Astrocyte (in vitro differentiated cells and primary cell): ENCODE results near the gene CST2. TPM values are rescaled to one million over a fixed set of nuclear protein-coding genes. Genes with fewer than 3 reads are reported as not detected.
"Not testable (repeated sequence)": the region's sequence is repeated elsewhere in the genome, so short reads cannot be mapped to it uniquely, and the experiment has no call there.

ENCODE experiments used
- DNase-seq: peaks from one replicate; pipeline ENCODE4 v3.0.0-alpha.2; 2010; ENCODE audit warnings: low read depth
- FAIRE-seq: peaks from 2 replicates; lab custom pipeline; 2011; peaks lifted over from hg19 to GRCh38; lab: Jason Lieb, UNC
- H2AFZ ChIP-seq: 2 replicates; pipeline ENCODE4 v1.6.0; 2012; ENCODE audit warnings: low read depth, low read length, inconsistent platforms
- H3K27ac ChIP-seq: 2 replicates; pipeline ENCODE4 v1.5.1; 2011; ENCODE audit warnings: low read depth, low read length, inconsistent platforms
- H3K27me3 ChIP-seq: 2 replicates; pipeline ENCODE4 v1.6.0; 2011; ENCODE audit warnings: low read length, inconsistent platforms; ENCODE audit not compliant: insufficient read depth
- H3K36me3 ChIP-seq: 2 replicates; pipeline ENCODE4 v1.5.1; 2011; ENCODE audit warnings: low read length, inconsistent platforms; ENCODE audit not compliant: insufficient read depth
- H3K4me1 ChIP-seq: 2 replicates; pipeline ENCODE4 v1.5.1; 2011; ENCODE audit warnings: low read length, inconsistent platforms; ENCODE audit not compliant: insufficient read depth
- H3K4me2 ChIP-seq: 2 replicates; pipeline ENCODE4 v1.6.0; 2012; ENCODE audit warnings: low read length, inconsistent platforms
- H3K4me3 ChIP-seq: 2 replicates; pipeline ENCODE4 v1.5.1; 2011; ENCODE audit warnings: low read depth, mild to moderate bottlenecking, low read length, inconsistent platforms; ENCODE audit not compliant: insufficient read depth
- H3K79me2 ChIP-seq: 2 replicates; pipeline ENCODE4 v1.6.0; 2012; ENCODE audit warnings: mild to moderate bottlenecking, low read length, inconsistent platforms; ENCODE audit not compliant: insufficient read depth
- H3K9ac ChIP-seq: 2 replicates; pipeline ENCODE4 v1.6.0; 2012; ENCODE audit warnings: mild to moderate bottlenecking, low read length, inconsistent platforms
- H3K9me3 ChIP-seq: 2 replicates; pipeline ENCODE4 v1.5.1; 2012; ENCODE audit warnings: low read depth, mild to moderate bottlenecking, low read length, inconsistent platforms; ENCODE audit not compliant: insufficient read depth
- H4K20me1 ChIP-seq: 2 replicates; pipeline ENCODE4 v1.6.0; 2012; ENCODE audit warnings: low read length, inconsistent platforms; ENCODE audit not compliant: insufficient read depth
- H3K27ac Mint-ChIP-seq: one replicate; pipeline ENCODE4 v1.8.0; 2021; ENCODE audit warnings: mild to moderate bottlenecking, mixed read lengths; ENCODE audit not compliant: unreplicated experiment
- H3K27me3 Mint-ChIP-seq: one replicate; pipeline ENCODE4 v1.8.0; 2021; ENCODE audit warnings: low read depth, mixed read lengths; ENCODE audit not compliant: unreplicated experiment
- H3K36me3 Mint-ChIP-seq: one replicate; pipeline ENCODE4 v1.8.0; 2021; ENCODE audit warnings: low read depth, mixed read lengths; ENCODE audit not compliant: unreplicated experiment
- H3K4me1 Mint-ChIP-seq: one replicate; pipeline ENCODE4 v1.8.0; 2021; ENCODE audit warnings: low read depth, mixed read lengths; ENCODE audit not compliant: unreplicated experiment
- H3K4me3 Mint-ChIP-seq: one replicate; pipeline ENCODE4 v1.8.0; 2021; ENCODE audit warnings: mild to moderate bottlenecking, moderate library complexity, mixed read lengths; ENCODE audit not compliant: unreplicated experiment
- H3K9me3 Mint-ChIP-seq: one replicate; pipeline ENCODE4 v1.8.0; 2021; ENCODE audit warnings: mild to moderate bottlenecking, mixed read lengths; ENCODE audit not compliant: unreplicated experiment
- EZH2 ChIP-seq: IDR thresholded peaks from 2 replicates; pipeline ENCODE4 v1.6.1; 2012; ENCODE audit warnings: mild to moderate bottlenecking, low read length, inconsistent platforms; ENCODE audit not compliant: insufficient read depth
- total RNA-seq: library from RNA; stranded (reverse); gene quantifications from 2 replicates; pipeline ENCODE4 v1.2.1, GENCODE V29; 2021
- TF ChIP-seq, protein P1 (sequence below): IDR thresholded peaks from 2 replicates; pipeline ENCODE4 v1.5.1; 2011; ENCODE audit warnings: low read depth, mild to moderate bottlenecking, inconsistent platforms, low read length, moderate library complexity; ENCODE audit not compliant: insufficient read depth

CST2 gene
- total RNA-seq, 1 donor from 2014 or later = 1.7 TPM

DNA sequence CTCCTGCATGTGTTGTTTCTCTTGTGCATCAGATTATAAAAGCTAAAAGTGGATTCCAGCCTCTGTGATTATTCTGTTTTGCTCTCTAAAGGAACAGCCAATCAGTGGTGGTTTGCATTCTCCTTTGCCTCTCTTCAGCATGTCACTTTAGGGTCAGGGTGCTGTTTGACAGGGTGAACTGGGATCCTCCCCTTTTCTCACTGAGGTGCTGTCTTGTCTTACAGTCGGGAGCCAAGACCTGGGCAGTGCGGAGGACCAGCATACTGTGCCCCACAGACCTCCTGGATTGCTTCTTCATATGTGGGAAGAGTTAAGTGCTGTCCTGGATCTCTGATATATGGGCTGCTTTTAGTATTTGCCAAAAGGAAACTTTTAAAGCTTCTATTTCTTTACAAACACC lies 15.2 kb upstream of the CST2 start:
- Histone ChIP-seq H3K27ac (no peak overlapping the region), H3K9me3 (no peaks in the 10 kb centered on the region), H3K36me3 (no peaks in the 10 kb centered on the region), H2AFZ (no peak overlapping the region), H3K79me2 (no peaks in the 10 kb centered on the region), H3K4me3 (no peak overlapping the region), H4K20me1 (no peaks in the 10 kb centered on the region), H3K4me1 (no peaks in the 10 kb centered on the region), H3K4me2 (no peak overlapping the region), H3K27me3 (no peaks in the 10 kb centered on the region), H3K9ac (no peak overlapping the region)
- Mint-ChIP-seq H3K4me3 (no peak overlapping the region), H3K4me1 (no peaks in the 10 kb centered on the region), H3K36me3 (no peaks in the 10 kb centered on the region), H3K9me3 (peaks cover 7% of the 10 kb centered on the region), H3K27me3 (peaks cover 24% of the 10 kb centered on the region), H3K27ac (no peak overlapping the region)
- TF ChIP-seq EZH2 = no peak
- TF ChIP-seq, protein P1, sequence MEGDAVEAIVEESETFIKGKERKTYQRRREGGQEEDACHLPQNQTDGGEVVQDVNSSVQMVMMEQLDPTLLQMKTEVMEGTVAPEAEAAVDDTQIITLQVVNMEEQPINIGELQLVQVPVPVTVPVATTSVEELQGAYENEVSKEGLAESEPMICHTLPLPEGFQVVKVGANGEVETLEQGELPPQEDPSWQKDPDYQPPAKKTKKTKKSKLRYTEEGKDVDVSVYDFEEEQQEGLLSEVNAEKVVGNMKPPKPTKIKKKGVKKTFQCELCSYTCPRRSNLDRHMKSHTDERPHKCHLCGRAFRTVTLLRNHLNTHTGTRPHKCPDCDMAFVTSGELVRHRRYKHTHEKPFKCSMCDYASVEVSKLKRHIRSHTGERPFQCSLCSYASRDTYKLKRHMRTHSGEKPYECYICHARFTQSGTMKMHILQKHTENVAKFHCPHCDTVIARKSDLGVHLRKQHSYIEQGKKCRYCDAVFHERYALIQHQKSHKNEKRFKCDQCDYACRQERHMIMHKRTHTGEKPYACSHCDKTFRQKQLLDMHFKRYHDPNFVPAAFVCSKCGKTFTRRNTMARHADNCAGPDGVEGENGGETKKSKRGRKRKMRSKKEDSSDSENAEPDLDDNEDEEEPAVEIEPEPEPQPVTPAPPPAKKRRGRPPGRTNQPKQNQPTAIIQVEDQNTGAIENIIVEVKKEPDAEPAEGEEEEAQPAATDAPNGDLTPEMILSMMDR = no peak
- FAIRE-seq (no peak), DNase-seq (no peak)

DNA sequence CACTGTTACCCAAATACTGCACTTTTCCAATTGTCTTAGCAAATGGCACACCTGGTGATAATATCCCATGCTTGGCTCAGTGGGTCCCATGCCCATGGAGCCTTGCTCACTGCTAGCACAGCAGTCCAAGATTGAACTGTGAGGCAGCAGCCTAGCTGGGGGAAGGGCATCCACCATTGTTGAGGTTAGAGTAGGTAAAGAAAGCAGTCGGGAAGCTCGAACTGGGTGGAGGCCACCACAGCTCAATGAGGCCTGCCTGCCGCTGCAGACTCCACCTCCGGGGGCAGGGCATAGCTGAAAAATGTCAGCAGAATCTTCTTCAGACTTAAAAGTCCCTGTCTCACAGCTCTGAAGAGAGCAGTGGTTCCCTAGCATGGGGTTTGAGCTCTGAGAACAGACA lies 9.2 kb upstream of the CST2 start:
- Histone ChIP-seq H3K4me2 (no peak overlapping the region), H4K20me1 (no peaks in the 10 kb centered on the region), H3K4me1 (peaks cover 3% of the 10 kb centered on the region), H3K79me2 (no peaks in the 10 kb centered on the region), H2AFZ (no peak overlapping the region), H3K27me3 (no peaks in the 10 kb centered on the region), H3K9me3 (peaks cover 3% of the 10 kb centered on the region), H3K27ac (no peak overlapping the region), H3K4me3 (no peak overlapping the region), H3K9ac (no peak overlapping the region), H3K36me3 (no peaks in the 10 kb centered on the region)
- Mint-ChIP-seq H3K27ac (no peak overlapping the region), H3K4me1 (peaks cover 24% of the 10 kb centered on the region), H3K9me3 (peaks cover 10% of the 10 kb centered on the region), H3K36me3 (no peaks in the 10 kb centered on the region), H3K27me3 (peaks cover 16% of the 10 kb centered on the region), H3K4me3 (no peak overlapping the region)
- TF ChIP-seq, protein P1 = no peak
- no peak for TF ChIP-seq EZH2
- no peak for DNase-seq
- no peak for FAIRE-seq

DNA sequence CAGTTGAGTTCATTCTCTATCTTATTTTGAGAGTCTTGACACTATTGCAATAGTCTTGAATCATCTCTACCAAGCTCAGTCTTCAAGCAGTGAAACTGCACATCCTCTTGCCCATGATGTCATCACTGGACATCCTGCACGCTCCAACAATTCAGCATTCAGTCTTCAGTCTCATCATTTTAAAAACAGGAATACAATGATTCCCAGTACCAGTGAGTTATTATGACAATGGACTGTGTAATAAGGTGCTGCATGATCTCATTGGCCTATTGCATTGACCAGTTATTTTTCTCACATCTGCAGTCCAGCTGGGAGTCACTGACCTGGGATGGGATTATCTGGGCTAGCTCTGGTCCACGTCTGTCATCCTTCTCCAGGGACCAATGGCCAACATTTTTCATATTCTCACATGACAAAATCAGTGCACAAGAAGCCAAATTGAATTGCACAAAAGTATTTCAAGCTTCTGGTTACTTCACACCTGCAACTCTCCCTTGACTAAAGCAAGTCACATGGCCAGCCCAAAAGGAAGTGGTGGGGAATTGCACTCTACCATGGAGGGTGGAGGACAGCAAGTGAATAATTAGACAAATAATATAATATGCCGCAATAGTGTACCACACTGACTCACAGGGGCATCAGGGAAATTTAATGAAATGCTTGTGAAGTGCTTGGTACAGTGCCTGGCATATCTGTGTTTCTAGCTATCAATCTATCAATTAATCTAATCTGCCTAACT lies 6.4 kb upstream of the CST2 start:
- Histone ChIP-seq H3K9ac (no peak overlapping the region), H4K20me1 (no peaks in the 10 kb centered on the region), H3K4me3 (no peak overlapping the region), H3K4me2 (no peak overlapping the region), H3K36me3 (no peaks in the 10 kb centered on the region), H3K27me3 (no peaks in the 10 kb centered on the region), H2AFZ (no peak overlapping the region), H3K4me1 (peaks cover 3% of the 10 kb centered on the region), H3K79me2 (no peaks in the 10 kb centered on the region), H3K9me3 (peaks cover 3% of the 10 kb centered on the region), H3K27ac (no peak overlapping the region)
- FAIRE-seq = no peak
- TF ChIP-seq, protein P1 = no peak
- Mint-ChIP-seq H3K4me1 (peaks cover 24% of the 10 kb centered on the region), H3K27ac (peak overlapping the region; percentile 85), H3K27me3 (peaks cover 5% of the 10 kb centered on the region), H3K9me3 (peaks cover 6% of the 10 kb centered on the region), H3K4me3 (peak overlapping the region; percentile 54), H3K36me3 (no peaks in the 10 kb centered on the region)
- no peak for DNase-seq

DNA sequence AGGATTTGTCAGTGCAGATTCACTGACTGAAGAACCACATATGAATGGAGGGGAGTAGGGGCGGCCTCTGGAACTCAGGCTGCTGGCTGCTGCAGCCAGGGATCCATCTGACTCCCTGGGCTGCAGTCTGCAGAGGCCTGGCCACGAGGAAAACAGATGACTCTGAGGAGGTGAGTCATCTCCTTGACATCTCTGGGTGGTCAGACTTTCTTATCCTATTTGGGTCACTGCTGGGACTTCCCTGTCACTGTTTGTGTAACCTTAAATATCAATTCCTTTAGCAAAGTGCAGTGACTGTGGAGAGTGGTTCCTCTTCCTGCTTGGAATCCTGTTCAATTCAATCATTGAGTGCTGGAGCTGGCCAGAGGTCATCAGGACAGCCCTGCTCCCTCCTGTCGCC lies 5.4 kb upstream of the CST2 start:
- H3K36me3 ChIP-seq, H2AFZ ChIP-seq, H4K20me1 ChIP-seq, H3K4me3 Mint-ChIP-seq, H3K79me2 ChIP-seq, H3K36me3 Mint-ChIP-seq, H3K27me3 Mint-ChIP-seq, H3K9me3 ChIP-seq, DNase-seq, H3K4me1 ChIP-seq, FAIRE-seq, H3K4me3 ChIP-seq, H3K9me3 Mint-ChIP-seq, H3K4me2 ChIP-seq, H3K27me3 ChIP-seq, H3K27ac ChIP-seq, H3K9ac ChIP-seq: not testable (repeated sequence)
- Mint-ChIP-seq H3K4me1 (peaks cover 27% of the 10 kb centered on the region), H3K27ac (peak overlapping the region; percentile 85)
